K562 (cell line): ENCODE measurements around the gene TPRX2. TPM values are rescaled to one million over a fixed set of nuclear protein-coding genes. Genes with fewer than 3 reads are reported as not detected.
A peak's percentile ranks its signal among the peaks of the same experiment; 100 is the strongest.

Source experiments
- ATAC-seq: fragments of 200-7000 bp; cut with Tn5 transposase; 3 replicates; pipeline ENCODE4 v1.9.1; 2020; ENCODE audit warnings: moderate library complexity
- BruUV-seq: library from RNA; stranded (reverse); fragments of 400-500 nt; replicated peaks from 2 replicates; lab custom pipeline; 2021; lab: Mats Ljungman, UMichigan
- CTCF ChIA-PET: fragments of 300-600 bp; formaldehyde crosslinking; extraction: SDS; loops from one replicate; lab custom pipeline; 2021; ENCODE audit warnings: low intra/inter-chr PET ratio; lab: Yijun Ruan, JAX
- POLR2A ChIA-PET: fragments of 300-600, 350-650 bp; sonication (Branson Sonifier 250); formaldehyde crosslinking; extraction: SDS; loops from one replicate; lab custom pipeline; 2021; ENCODE audit warnings: antibody characterized with exemption, inconsistent platforms; lab: Yijun Ruan, JAX
- DNase-seq, 4 experiments: peaks; one replicate each; pipeline versions ENCODE4 v3.0.0 to v3.0.0-alpha.2; 2011 to 2018; ENCODE audit warnings: low spot score in 3 of 4, mixed read lengths in 3 of 4; ENCODE audit errors: extremely low read depth in 1 of 4
- FAIRE-seq: peaks from 2 replicates; lab custom pipeline; 2011; peaks lifted over from hg19 to GRCh38; lab: Jason Lieb, UNC
- H2AFZ ChIP-seq: 2 replicates; pipeline ENCODE4 v1.6.0; 2011; ENCODE audit warnings: low read depth, low read length, control low read depth, inconsistent platforms
- H3K27ac ChIP-seq: fragments of 200-600 bp; 3 replicates; pipeline ENCODE4 v1.8.0; 2011; ENCODE audit warnings: low read depth, mild to moderate bottlenecking, control low read depth, inconsistent platforms, low read length, moderate library complexity, mixed read lengths; ENCODE audit errors: extremely low read depth
- H3K27me3 ChIP-seq, 2 experiments: fragments of 300-600 bp in 1 of 2; 2 replicates in 1 of 2; 3 replicates in 1 of 2; pipeline versions ENCODE4 v1.6.0 to v1.8.0; 2011; ENCODE audit warnings: inconsistent platforms in 2 of 2, low read length in 2 of 2, mild to moderate bottlenecking in 1 of 2, mixed read lengths in 1 of 2, moderate library complexity in 1 of 2; ENCODE audit not compliant: control insufficient read depth in 2 of 2, insufficient read depth in 2 of 2
- H3K36me3 ChIP-seq: fragments of 300-600 bp; 3 replicates; pipeline ENCODE4 v1.8.0; 2011; ENCODE audit warnings: mild to moderate bottlenecking, low read length, inconsistent platforms; ENCODE audit not compliant: control insufficient read depth, insufficient read depth
- H3K4me1 ChIP-seq, 2 experiments: fragments of 200-600 bp in 1 of 2; replicated peaks in 1 of 2; 2 replicates in 1 of 2; 3 replicates in 1 of 2; pipeline versions ENCODE4 v1.5.1 to v1.8.0; 2011; ENCODE audit warnings: inconsistent platforms in 2 of 2, low read length in 2 of 2, mild to moderate bottlenecking in 1 of 2, mixed read lengths in 1 of 2, moderate library complexity in 1 of 2; ENCODE audit not compliant: control insufficient read depth in 2 of 2, insufficient read depth in 2 of 2
- H3K4me2 ChIP-seq: 2 replicates; pipeline ENCODE4 v1.6.1; 2011; ENCODE audit warnings: low read length, control low read depth, inconsistent platforms, mixed read lengths; ENCODE audit not compliant: insufficient read depth
- H3K4me3 ChIP-seq: fragments of 200-600 bp; sonication (generic), shearing (Covaris generic); 2 replicates; pipeline ENCODE4 v1.5.1; 2016; ENCODE audit warnings: control low read depth, inconsistent platforms
- H3K79me2 ChIP-seq: fragments of 200-600 bp; 3 replicates; pipeline ENCODE4 v1.8.0; 2011; ENCODE audit warnings: low read length, inconsistent platforms; ENCODE audit not compliant: control insufficient read depth, insufficient read depth
- H3K9ac ChIP-seq, 2 experiments: 2 replicates each; pipeline versions ENCODE4 v1.6.0 to v1.6.1; 2011; ENCODE audit warnings: low read depth in 2 of 2, low read length in 2 of 2, control low read depth in 1 of 2, inconsistent platforms in 1 of 2, mild to moderate bottlenecking in 1 of 2, mixed read lengths in 1 of 2; ENCODE audit not compliant: insufficient read depth in 1 of 2
- H3K9me1 ChIP-seq: one replicate; pipeline ENCODE4 v1.6.0; 2011; ENCODE audit warnings: inconsistent platforms, mild to moderate bottlenecking, low read length, moderate library complexity; ENCODE audit not compliant: control insufficient read depth, insufficient read depth
- H3K9me3 ChIP-seq: replicated peaks from 2 replicates; pipeline ENCODE4 v1.5.1; 2011; ENCODE audit warnings: low read depth, low read length, inconsistent platforms; ENCODE audit not compliant: control insufficient read depth, insufficient read depth
- H4K20me1 ChIP-seq: replicated peaks from 2 replicates; pipeline ENCODE4 v1.6.1; 2011; ENCODE audit warnings: low read length, inconsistent platforms, mixed read lengths; ENCODE audit not compliant: control insufficient read depth, insufficient read depth
- CTCF ChIP-seq, 3 experiments: IDR thresholded peaks in 2 of 3; conservative IDR thresholded peaks in 1 of 3; 2 replicates each; pipeline ENCODE4 v1.5.1; 2011 to 2012; ENCODE audit warnings: low read length in 3 of 3, mild to moderate bottlenecking in 3 of 3, control low read depth in 2 of 3, improper control_type of control experiment in 1 of 3, inconsistent platforms in 1 of 3, low read depth in 1 of 3, mixed read lengths in 1 of 3, moderate library complexity in 1 of 3; ENCODE audit not compliant: insufficient read depth in 2 of 3
- GATAD2B ChIP-seq: fragments of 450-650 bp; IDR thresholded peaks from 2 replicates; pipeline ENCODE4 v1.6.1; 2017; ENCODE audit warnings: mild to moderate bottlenecking, borderline replicate concordance
- MAZ ChIP-seq, 2 experiments: fragments of 450-650 bp in 1 of 2; sonication (generic) in 1 of 2; formaldehyde crosslinking; IDR thresholded peaks in 1 of 2; conservative IDR thresholded peaks in 1 of 2; 2 replicates each; pipeline versions ENCODE4 v1.4.0 to v1.5.0; 2020; ENCODE audit warnings: mild to moderate bottlenecking in 1 of 2, missing genetic modification reagents in 1 of 2
- VEZF1 ChIP-seq: fragments of 200-800 bp; sonication (Bioruptor generic); IDR thresholded peaks from 2 replicates; pipeline ENCODE4 v1.6.1; 2017; ENCODE audit warnings: missing genetic modification characterization, missing compliant biosample characterization
- ZFP1 ChIP-seq: fragments of 450-650 bp; formaldehyde crosslinking; IDR thresholded peaks from 2 replicates; pipeline ENCODE4 v1.4.0; 2020; ENCODE audit warnings: mild to moderate bottlenecking, mixed read lengths
- ZNF133 ChIP-seq: fragments of 250-450 bp; sonication (Bioruptor Pico); IDR thresholded peaks from 2 replicates; pipeline ENCODE4 v1.4.0; 2020; ENCODE audit warnings: mild to moderate bottlenecking
- WGBS: fragments of 100-300 bp; shearing (Covaris generic); methylation state at CpG from one replicate; pipeline ENCODE4 v1.1.6; 2016; ENCODE audit warnings: low coverage, mixed read lengths; ENCODE audit not compliant: insufficient coverage; ENCODE audit errors: missing lambda C conversion rate; 5-methylcytosine and 5-hydroxymethylcytosine counted together
- in situ Hi-C: fragments of 300-500 bp; cut with MboI; formaldehyde crosslinking; loops from 4 replicates; pipeline ENCODE4 v1.15.0; 2018; ENCODE audit warnings: inconsistent platforms, mixed read lengths
- intact Hi-C: fragments of 100-400 bp; cut with micrococcal nuclease; formaldehyde crosslinking; loops from 2 replicates; pipeline ENCODE4 v1.14.2; 2022
- polyA plus RNA-seq, 8 experiments: library from polyadenylated mRNA; depleted of rRNA in 4 of 8; stranded (reverse) in 5 of 8; unstranded in 3 of 8; fragments of >200 nt; fragmentation: Nextera tagmentation in 2 of 8; fragmentation: Illumina TruSeq in 1 of 8; extraction: Ambion mirVana in 2 of 8; extraction: Trizol in 1 of 8; gene quantifications; 2 replicates each; pipeline versions ENCODE4 v1.2.1 to v1.2.3, GENCODE V29; 2011 to 2014; ENCODE audit warnings: inconsistent platforms in 1 of 8, missing spikeins in 1 of 8
- total RNA-seq, 7 experiments: library from RNA; depleted of rRNA in 6 of 7; stranded (reverse); fragments of >200 nt in 6 of 7; fragmentation: Illumina TruSeq in 2 of 7; extraction: Trizol in 2 of 7; gene quantifications; 2 replicates each; pipeline versions ENCODE4 v1.2.1 to v1.2.3, GENCODE V29; 2011 to 2021; ENCODE audit warnings: low replicate concordance in 1 of 7

The TPRX2 gene
- total and polyA plus RNA-seq, 9 of the 15 experiments (the other 6 are each of a cell fraction or from before 2014, with no cell fraction given), result not detected

- TF ChIP-seq VEZF1 (CRISPR knock-in tag) (peak; percentile 62), MAZ (CRISPR knock-in tag; conservative IDR thresholded peaks at IDR 0.05 in 1 of 2, IDR thresholded peaks at IDR 0.05 in 1 of 2) (peak in 1 of 2 experiments; percentile 67; a peak in 2 of 4 replicates), GATAD2B (no peak), CTCF (IDR thresholded peaks at IDR 0.05 in 2 of 3, conservative IDR thresholded peaks at IDR 0.05 in 1 of 3; ENCODE audit: insufficient read depth in 2 of 3, low read depth in 1 of 3, low read length in 3 of 3) (peak; percentile 68 to 85 (median 79)), ZNF133 (no peak)
Measured at GRCh38 chr19:47813304-47813994, 45.6 kb upstream of the TPRX2 start (continued).

GRCh38 chr19:47813995-47814328 lies 45.1 kb upstream of the TPRX2 start:
- Histone ChIP-seq H3K27me3 (peaks cover 0 to 23% of the 10 kb centered on the region in 2 experiments; a peak in 2 of 5 replicates), H3K9me1 (no peaks in the 10 kb centered on the region), H4K20me1 (no peaks in the 10 kb centered on the region), H3K4me2 (no peak overlapping the region), H3K79me2 (no peaks in the 10 kb centered on the region), H3K36me3 (no peaks in the 10 kb centered on the region), H3K4me1 (peaks cover 0 to 4% of the 10 kb centered on the region in 2 experiments; a peak in 1 of 5 replicates), H2AFZ (no peak overlapping the region), H3K4me3 (no peak overlapping the region), H3K9me3 (no peaks in the 10 kb centered on the region), H3K9ac (no peak overlapping the region), H3K27ac (no peak overlapping the region)
- intact Hi-C loops (loop anchor here (1.0 kb wide), 1 partner anchor 49 kb away; no protein-coding TSS in a partner anchor), in situ Hi-C loops (no loop called here)
- FAIRE-seq (no peak), DNase-seq (no peak), ATAC-seq (peak; percentile 54; the same call in 2 of the 3 replicates)
- ChIA-PET CTCF (interaction anchor here (1.3 to 2.5 kb wide), 2 partner anchors 35 to 49 kb away, joined by 4 to 15 read pairs; no protein-coding TSS in a partner anchor), POLR2A (no interaction called here)
- 1% methylated on average over 7 of the region's 7 CpGs for WGBS
- BruUV-seq, result no TSS peak
- TF ChIP-seq ZFP1 (CRISPR knock-in tag), result no peak
